ENCODE results near the gene TDRKH. TPM values are rescaled to one million over a fixed set of nuclear protein-coding genes. Genes with fewer than 3 reads are reported as not detected.
A peak's percentile ranks its signal among the peaks of the same experiment; 100 is the strongest.

TDRKH gene
- total RNA-seq, 4 donors from 2014 or later, result 1.2 to 4.1 (median 3.1) TPM

- no peaks in the 10 kb centered on the region for H3K36me3 ChIP-seq
- H3K27me3 ChIP-seq, result peaks cover 11% of the 10 kb centered on the region
- TF ChIP-seq POLR2A (IDR thresholded peaks at IDR 0.05) (no peak), POLR2AphosphoS5 (IDR thresholded peaks at IDR 0.05) (no peak), CTCF (IDR thresholded peaks at IDR 0.05) (no peak), EP300 (IDR thresholded peaks at IDR 0.05) (no peak)
- no peak overlapping the region for H3K4me3 ChIP-seq
- 49% methylated on average over 19 of the region's 19 CpGs for WGBS
- no peak overlapping the region for H3K27ac ChIP-seq
- DNase-seq (ENCODE audit: low spot score in 2 of 2), result peak in 1 of 2 donors; percentile 61
- no peaks in the 10 kb centered on the region for H3K9me3 ChIP-seq
- H3K4me1 ChIP-seq, result no peaks in the 10 kb centered on the region
Measured at GRCh38 chr1:151728151-151729054, 61.9 kb downstream of the TDRKH start.

GRCh38 chr1:151723726-151724370 is 66.5 kb downstream of the TDRKH start:
- 54% methylated on average over 3 of the region's 3 CpGs for WGBS

More at GRCh38 chr1:151723726-151724370, 66.5 kb downstream of the TDRKH start:
- Histone ChIP-seq H3K36me3 (no peaks in the 10 kb centered on the region), H3K27ac (no peak overlapping the region), H3K4me3 (no peak overlapping the region), H3K9me3 (no peaks in the 10 kb centered on the region), H3K27me3 (peaks cover 11% of the 10 kb centered on the region), H3K4me1 (peaks cover 19% of the 10 kb centered on the region)
- TF ChIP-seq EP300 (IDR thresholded peaks at IDR 0.05) (no peak), CTCF (IDR thresholded peaks at IDR 0.05) (no peak), POLR2AphosphoS5 (IDR thresholded peaks at IDR 0.05) (no peak), POLR2A (IDR thresholded peaks at IDR 0.05) (no peak)
- DNase-seq (ENCODE audit: low spot score in 2 of 2), result no peak

Other genes starting within 250 kb of the TDRKH start
- gene SNX27, start 178.4 kb downstream of the TDRKH start, total RNA-seq, result 10 to 100 TPM; 19.8 to 45.4 (median 29.0) TPM
- gene CELF3, start 73.7 kb downstream of the TDRKH start, total RNA-seq, result not detected
- gene RIIAD1, start 69.0 kb downstream of the TDRKH start, total RNA-seq, result not detected
- gene MRPL9, start 27.0 kb downstream of the TDRKH start, total RNA-seq, result 10 to 100 TPM; 52.8 to 77.5 (median 59.4) TPM
- gene LINGO4, start 14.9 kb upstream of the TDRKH start, total RNA-seq, result 1 to 10 TPM in 1 of 4 donors, under 1 TPM in 3; 0.38 to 2.7 (median 0.81) TPM
- 10 to 100 TPM; 29.0 to 73.8 (median 43.0) TPM for gene RORC, start 41.3 kb upstream of the TDRKH start, total RNA-seq
- gene C2CD4D, start 49.3 kb upstream of the TDRKH start, total RNA-seq, result 1 to 10 TPM in 3 of 4 donors, under 1 TPM in 1; 0.68 to 7.3 (median 2.1) TPM
- gene THEM5, start 63.2 kb upstream of the TDRKH start, total RNA-seq, result 10 to 100 TPM; 29.1 to 89.7 (median 64.3) TPM
- 10 to 100 TPM in 1 of 4 donors, 1 to 10 TPM in 3; 6.7 to 31.5 (median 8.9) TPM for gene THEM4, start 119.0 kb upstream of the TDRKH start, total RNA-seq
- gene S100A10, start 203.4 kb upstream of the TDRKH start, total RNA-seq, result 100 to 1,000 TPM; 109 to 247 (median 171) TPM
- 100 to 1,000 TPM; 431 to 722 (median 606) TPM for gene S100A11, start 246.5 kb upstream of the TDRKH start, total RNA-seq